TTC549 (cell line): ENCODE data around the gene SETD1A.
"Not testable (repeated sequence)": the region's sequence is repeated elsewhere in the genome, so short reads cannot be mapped to it uniquely, and the experiment has no call there.

Source experiments
- FAIRE-seq: peaks from 2 replicates; lab custom pipeline; 2012; peaks lifted over from hg19 to GRCh38; lab: Jason Lieb, UNC

SETD1A gene

GRCh38 chr16:30998852-30999761, 41.6 kb downstream of the SETD1A start:
- FAIRE-seq = no peak

DNA sequence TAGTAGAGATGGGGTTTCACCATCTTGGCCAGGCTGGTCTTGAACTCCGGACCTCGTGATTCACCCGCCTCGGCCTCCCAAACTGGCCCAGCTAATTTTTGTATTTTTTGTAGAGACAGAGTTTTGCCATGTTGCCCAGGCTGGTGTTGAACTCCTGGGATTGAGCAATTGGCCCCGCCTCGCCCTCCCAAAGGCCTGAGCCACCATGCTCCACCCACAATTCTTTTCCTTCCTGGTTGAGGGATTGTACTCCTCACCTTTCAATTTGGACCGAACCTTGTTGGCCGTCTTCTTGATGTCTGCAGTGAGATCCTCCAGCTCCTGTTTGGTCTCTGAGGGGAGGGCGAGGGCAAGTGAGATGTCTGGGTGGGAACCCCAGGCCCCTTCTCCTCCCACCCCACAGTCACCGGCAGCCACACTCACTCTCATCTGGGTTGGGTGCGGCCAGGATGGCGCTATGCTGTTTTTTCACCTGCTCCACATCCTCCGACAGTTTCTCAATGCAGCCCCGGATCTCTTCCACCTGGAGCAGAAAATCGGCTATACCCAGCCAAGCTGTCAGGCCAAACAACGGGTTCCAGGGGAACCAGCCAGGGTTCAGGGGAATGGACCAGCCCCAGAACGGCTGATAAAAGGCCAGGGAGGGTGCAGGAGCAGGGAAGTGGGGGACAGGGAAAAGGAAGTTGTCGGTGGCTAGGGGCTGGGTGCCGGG, 43.3 kb downstream of the SETD1A start:
- no peak for FAIRE-seq

DNA sequence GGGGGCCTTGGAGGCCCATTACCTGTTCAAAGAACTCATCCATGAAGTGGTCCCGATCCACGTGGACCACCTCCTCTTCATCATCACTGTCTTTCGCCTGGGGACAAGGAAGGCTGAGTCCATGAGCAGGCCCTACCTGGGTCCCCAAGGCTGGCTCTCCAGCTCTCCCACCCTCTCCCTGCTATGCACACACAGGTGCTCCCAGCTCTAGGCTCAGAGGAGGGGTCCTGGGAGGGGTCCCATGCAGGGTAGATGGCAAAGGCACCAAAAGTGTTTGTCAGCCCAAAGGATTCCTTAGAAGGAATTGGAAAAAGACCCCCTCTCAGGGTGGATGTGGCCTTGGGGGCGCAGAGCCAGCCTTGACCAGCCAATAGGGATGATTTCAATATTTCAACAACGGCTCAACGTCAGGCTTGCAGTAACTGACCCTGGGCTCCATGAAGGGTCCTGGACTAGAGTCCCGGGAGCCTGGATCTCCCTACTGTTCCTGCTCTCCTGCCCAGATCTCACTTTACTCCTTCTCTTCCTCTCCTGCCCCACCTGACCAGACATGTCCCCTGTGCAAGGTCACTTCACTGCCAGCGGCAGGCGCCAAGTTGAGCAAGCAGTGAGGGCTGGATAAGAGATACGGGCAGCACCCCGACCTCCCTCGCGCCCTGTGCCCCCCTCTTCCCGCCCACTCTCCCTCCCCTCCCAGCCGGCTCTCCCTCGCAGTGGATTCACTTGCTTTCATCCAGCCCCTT, 44.1 kb downstream of the SETD1A start:
- no peak for FAIRE-seq

GRCh38 chr16:31002250-31002700, 44.7 kb downstream of the SETD1A start:
- no peak for FAIRE-seq

GRCh38 chr16:31002862-31003341, 45.3 kb downstream of the SETD1A start:
- no peak for FAIRE-seq

GRCh38 chr16:31003744-31004143, 46.2 kb downstream of the SETD1A start:
- FAIRE-seq = no peak

DNA sequence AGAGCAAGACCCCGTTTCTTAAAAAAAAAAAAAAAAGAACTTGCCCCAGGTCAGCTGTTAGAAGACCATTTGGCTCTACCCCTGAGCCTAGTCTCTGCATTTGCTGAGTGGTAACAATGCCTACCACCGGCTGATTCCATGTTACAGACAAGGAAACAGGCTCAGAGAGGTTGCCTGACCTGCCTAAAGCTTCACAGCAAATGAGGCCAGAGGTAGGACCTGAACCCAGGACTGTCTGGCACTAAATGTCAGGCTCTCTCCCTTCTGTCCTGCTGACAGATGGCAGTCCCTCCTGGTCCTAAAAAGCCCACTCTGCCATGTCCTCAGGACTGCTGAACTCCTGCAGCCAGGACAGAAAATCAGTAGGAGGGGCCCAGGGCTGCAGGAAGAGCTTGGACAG, 47.1 kb downstream of the SETD1A start:
- no peak for FAIRE-seq

- no peak for FAIRE-seq
Measured at GRCh38 chr16:31005350-31006085, 48.0 kb downstream of the SETD1A start.

- FAIRE-seq = no peak
Measured at GRCh38 chr16:31006086-31006385, 48.5 kb downstream of the SETD1A start.

DNA sequence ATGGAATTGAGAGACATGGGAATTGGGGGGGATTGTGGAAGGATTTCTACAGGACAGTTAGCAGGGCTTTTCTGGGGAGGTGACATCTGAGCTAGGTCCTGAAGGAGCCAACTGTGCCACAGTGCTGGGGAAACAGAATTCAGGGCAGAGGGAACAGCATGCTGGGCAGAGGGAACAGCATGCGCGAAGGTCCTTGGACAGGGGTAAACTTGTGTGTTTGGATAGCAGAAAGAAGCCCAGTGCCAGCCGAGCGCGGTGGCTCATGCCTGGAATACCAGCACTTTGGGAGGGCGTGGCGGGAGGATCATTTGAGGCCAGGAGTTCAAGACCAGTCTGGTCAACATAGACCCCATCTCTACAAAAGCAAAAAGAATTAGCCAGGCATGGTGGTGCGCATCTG, 49.0 kb downstream of the SETD1A start:
- FAIRE-seq = no peak

DNA sequence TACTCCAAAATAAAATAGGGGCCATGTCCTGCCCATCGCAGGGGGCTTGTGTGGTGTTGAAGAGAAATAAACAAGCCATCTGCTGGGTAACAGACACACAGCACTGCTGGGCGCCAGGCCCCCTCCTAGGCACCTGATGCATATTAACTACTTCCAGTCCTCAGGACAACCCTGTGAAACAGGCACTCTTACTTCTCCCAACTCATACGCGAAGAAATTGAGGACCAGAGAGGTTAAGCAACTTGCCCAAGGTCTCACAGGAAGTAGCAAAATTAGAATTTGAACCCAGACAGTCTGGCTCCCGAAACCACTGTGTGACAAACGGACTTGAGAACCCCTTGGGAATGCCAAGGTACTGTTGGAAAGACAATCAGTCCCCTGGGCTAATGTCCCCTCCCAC, 50.1 kb downstream of the SETD1A start:
- no peak for FAIRE-seq

GRCh38 chr16:31008149-31008548, 50.6 kb downstream of the SETD1A start:
- no peak for FAIRE-seq

DNA sequence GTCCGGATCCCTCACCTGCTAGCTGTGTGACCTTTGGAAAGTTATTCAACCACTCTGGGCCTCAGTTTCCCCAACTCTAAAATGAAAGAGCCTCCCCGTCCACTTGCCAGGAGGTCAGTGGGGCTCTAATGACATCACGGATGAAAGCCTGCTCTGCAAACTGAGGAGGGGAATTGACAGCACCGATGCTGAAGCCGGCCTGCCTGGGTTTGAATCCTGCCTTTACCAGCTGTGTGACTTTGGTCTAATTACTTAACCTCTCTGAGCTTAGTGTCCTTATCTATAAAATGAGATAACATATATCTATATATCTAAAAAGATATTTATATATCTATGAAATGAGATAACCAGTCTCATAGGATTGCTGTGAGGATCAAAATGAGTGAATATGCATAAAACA, 51.0 kb downstream of the SETD1A start:
- FAIRE-seq = no peak

DNA sequence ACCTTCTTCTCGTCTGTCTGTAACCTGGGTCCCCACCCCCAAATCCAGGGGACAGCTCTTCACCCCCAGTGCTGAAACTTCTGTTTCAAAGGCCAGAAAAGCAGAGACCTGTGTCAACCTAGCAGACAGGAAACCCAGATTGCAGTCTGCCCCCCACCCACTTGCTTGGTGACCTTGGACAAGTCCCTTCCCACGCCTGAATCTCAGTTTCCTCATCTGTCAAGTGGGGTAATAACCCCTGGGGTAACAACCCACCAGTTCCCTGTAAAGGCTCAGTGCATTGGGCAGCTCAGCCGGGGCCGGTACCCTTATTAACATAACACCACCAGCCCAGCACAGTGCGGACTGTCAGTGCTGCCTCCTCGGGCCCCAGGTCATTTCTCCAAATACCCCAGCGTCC, 51.6 kb downstream of the SETD1A start:
- FAIRE-seq = no peak

GRCh38 chr16:31009894-31010584, 52.5 kb downstream of the SETD1A start:
- no peak for FAIRE-seq

DNA sequence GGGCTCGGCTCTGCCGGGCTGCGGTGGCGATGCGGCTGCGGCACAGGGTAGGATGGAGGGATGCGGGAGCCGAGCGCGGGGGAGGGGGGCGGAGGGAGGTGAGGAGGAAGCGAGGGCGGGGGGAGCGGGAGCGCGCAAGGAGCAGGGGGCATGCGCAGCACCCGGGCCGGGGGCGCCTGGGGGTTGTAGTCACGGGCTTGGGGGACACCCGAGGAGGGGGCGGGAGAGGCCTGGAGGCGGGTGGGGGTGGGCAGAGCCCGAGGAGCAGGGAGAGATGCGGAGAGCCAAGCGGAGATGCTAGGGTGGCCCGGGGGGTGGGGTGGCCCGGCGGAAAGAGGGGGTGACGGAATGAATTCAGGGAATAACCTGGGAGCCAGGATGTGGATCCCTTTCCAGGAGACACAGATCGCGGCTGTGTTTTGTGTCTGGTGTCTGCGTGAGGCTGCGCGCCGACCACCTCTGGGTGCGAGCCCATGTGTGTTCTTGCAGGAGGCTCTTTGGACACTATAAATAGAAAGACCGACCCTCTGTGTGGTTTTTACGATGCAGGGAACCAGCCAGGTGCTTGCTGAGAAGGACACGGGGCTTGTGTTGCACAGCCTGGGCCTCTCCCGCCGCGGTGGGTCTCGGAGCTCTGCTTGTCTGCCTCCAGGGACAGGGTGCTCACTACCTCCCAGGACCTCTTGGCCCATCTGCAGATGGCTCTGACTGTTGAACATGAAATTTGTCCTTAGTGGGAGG, 53.2 kb downstream of the SETD1A start, which contains the start of gene STX1B:
TSS of gene STX1B (minus strand) at position 54 of the 741 bp plus-strand sequence. CDS start 242 bp downstream, outside the sequence.
- FAIRE-seq = no peak

GRCh38 chr16:31011815-31012214, 54.3 kb downstream of the SETD1A start:
- not testable (repeated sequence) for FAIRE-seq

GRCh38 chr16:31013292-31013691, 55.7 kb downstream of the SETD1A start:
- not testable (repeated sequence) for FAIRE-seq

DNA sequence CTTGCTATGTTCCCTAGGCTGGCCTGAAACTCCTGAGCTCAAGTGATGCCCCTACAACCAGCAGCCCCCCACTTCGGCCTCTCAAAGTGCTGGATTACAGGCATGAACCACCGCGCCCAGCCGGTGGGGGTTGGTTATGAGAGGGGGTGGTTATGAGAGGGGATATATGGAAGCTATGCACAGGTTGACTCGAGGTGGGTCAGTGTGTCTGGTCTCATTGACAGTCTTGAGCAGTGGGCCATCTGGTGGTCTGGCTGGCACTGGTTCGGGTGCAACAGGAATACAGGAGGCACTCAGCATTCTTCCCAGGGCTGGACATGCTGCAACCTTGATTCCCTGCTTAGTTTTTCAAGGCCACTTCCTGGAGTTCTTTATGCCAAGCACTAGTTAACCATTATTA, 58.5 kb downstream of the SETD1A start:
- FAIRE-seq = no peak

DNA sequence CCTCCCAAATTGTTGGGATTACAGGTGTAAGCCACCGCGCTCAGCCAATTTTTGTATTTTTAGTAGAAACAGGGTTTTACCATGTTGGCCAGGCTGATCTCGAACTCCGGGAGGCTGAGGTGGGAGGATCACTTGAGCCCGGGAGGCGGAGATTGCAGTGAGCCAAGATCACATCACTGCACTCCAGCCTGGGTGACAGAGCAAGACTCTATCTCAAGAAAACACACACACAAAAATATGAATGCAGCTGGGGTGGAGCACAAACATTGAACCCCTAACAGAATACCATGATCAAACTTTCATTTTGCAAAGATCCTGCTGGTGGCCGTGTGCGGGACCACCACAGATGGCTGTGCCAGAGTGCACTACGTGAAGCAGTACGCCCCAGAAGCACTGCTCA, 60.2 kb downstream of the SETD1A start:
- not testable (repeated sequence) for FAIRE-seq

DNA sequence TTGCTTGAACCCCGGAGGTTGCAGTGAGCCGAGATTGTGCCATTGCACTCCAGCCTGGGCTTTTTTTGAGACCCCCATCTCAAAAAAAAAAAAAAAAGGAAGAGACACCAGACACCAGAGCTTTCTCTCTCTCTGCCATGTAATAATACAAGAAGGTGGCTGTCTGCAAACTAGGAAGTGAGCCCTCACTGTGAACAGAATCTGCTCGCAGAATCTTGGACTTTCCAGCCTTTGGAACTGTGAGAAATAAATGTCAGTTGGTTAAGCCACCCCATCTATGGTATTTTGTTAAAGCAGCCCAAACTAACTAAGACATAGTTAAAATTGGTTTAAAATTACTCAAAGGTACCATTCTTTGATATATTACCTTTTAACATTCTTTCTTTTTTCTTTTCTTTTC, 63.0 kb downstream of the SETD1A start:
- FAIRE-seq = no peak
